K562 (cell line): ENCODE results near the gene EIF4E1B. TPM values are rescaled to one million over a fixed set of nuclear protein-coding genes. Genes with fewer than 3 reads are reported as not detected.
A peak's percentile ranks its signal among the peaks of the same experiment; 100 is the strongest.

Experiments
- ATF6 ChIP-seq: sonication (generic); formaldehyde crosslinking; IDR thresholded peaks from 2 replicates; pipeline ENCODE4 v1.4.0; 2020; ENCODE audit warnings: mild to moderate bottlenecking, missing genetic modification reagents
- CREB1 ChIP-seq, 2 experiments: sonication (generic) in 1 of 2; formaldehyde crosslinking in 1 of 2; IDR thresholded peaks; 2 replicates each; pipeline versions ENCODE4 v1.6.1 to v1.8.0; 2012 to 2022; ENCODE audit warnings: inconsistent platforms in 1 of 2, mild to moderate bottlenecking in 1 of 2, missing genetic modification reagents in 1 of 2, moderate library complexity in 1 of 2
- CXXC5 ChIP-seq: fragments of 250-450 bp; sonication (Bioruptor Pico); IDR thresholded peaks from 2 replicates; pipeline ENCODE4 v1.8.0; 2022; ENCODE audit warnings: inconsistent platforms, mild to moderate bottlenecking, moderate library complexity
- DNMT1 ChIP-seq: fragments of 450-650 bp; IDR thresholded peaks from 2 replicates; pipeline ENCODE4 v1.6.1; 2016; ENCODE audit warnings: antibody characterized with exemption, mild to moderate bottlenecking
- EGR1 ChIP-seq: fragments of 450-650 bp; conservative IDR thresholded peaks from 2 replicates; pipeline ENCODE4 v1.6.1; 2017; ENCODE audit warnings: mild to moderate bottlenecking
- KLF13 ChIP-seq: fragments of 450-650 bp; IDR thresholded peaks from 2 replicates; pipeline ENCODE4 v1.6.1; 2016; ENCODE audit warnings: missing genetic modification characterization, low read depth, mild to moderate bottlenecking, missing compliant biosample characterization, moderate library complexity, borderline replicate concordance
- MGA ChIP-seq: fragments of 450-650 bp; IDR thresholded peaks from 2 replicates; pipeline ENCODE4 v1.6.1; 2016; ENCODE audit warnings: mild to moderate bottlenecking, moderate library complexity
- ZNF511 ChIP-seq: sonication (generic); formaldehyde crosslinking; IDR thresholded peaks from 2 replicates; pipeline ENCODE4 v1.8.0; 2022; ENCODE audit warnings: mild to moderate bottlenecking, missing genetic modification reagents
- polyA plus RNA-seq, 8 experiments: library from polyadenylated mRNA; depleted of rRNA in 4 of 8; stranded (reverse) in 5 of 8; unstranded in 3 of 8; fragments of >200 nt; fragmentation: Nextera tagmentation in 2 of 8; fragmentation: Illumina TruSeq in 1 of 8; extraction: Ambion mirVana in 2 of 8; extraction: Trizol in 1 of 8; gene quantifications; 2 replicates each; pipeline versions ENCODE4 v1.2.1 to v1.2.3, GENCODE V29; 2011 to 2014; ENCODE audit warnings: inconsistent platforms in 1 of 8, missing spikeins in 1 of 8
- total RNA-seq, 7 experiments: library from RNA; depleted of rRNA in 6 of 7; stranded (reverse); fragments of >200 nt in 6 of 7; fragmentation: Illumina TruSeq in 2 of 7; extraction: Trizol in 2 of 7; gene quantifications; 2 replicates each; pipeline versions ENCODE4 v1.2.1 to v1.2.3, GENCODE V29; 2011 to 2021; ENCODE audit warnings: low replicate concordance in 1 of 7
- TF ChIP-seq, protein P1 (sequence below), 2 experiments: fragments of 450-650 bp in 1 of 2; sonication (generic) in 1 of 2; formaldehyde crosslinking in 1 of 2; IDR thresholded peaks in 1 of 2; conservative IDR thresholded peaks in 1 of 2; 2 replicates each; pipeline versions ENCODE4 v1.6.1 to v1.8.1; 2016 to 2023; ENCODE audit warnings: mild to moderate bottlenecking in 2 of 2, moderate library complexity in 2 of 2, inconsistent platforms in 1 of 2, missing genetic modification reagents in 1 of 2

EIF4E1B gene
- total and polyA plus RNA-seq, 9 of the 15 experiments (the other 6 are each of a cell fraction or from before 2014, with no cell fraction given), result not detected

GRCh38 chr5:176619203-176619568 lies 11.3 kb upstream of the EIF4E1B start (continued):
- TF ChIP-seq MGA (peak; percentile 54; the same call in 1 of the 2 replicates), KLF13 (tag) (no peak), EGR1 (peak; percentile 73), DNMT1 (no peak), CXXC5 (CRISPR knock-in tag) (peak; percentile 66), ZNF511 (CRISPR knock-in tag) (no peak), CREB1 (IDR thresholded peaks at IDR 0.05) (no peak), CREB1 (CRISPR knock-in tag; IDR thresholded peaks at IDR 0.05) (no peak), ATF6 (CRISPR knock-in tag) (no peak)
- TF ChIP-seq, protein P1, sequence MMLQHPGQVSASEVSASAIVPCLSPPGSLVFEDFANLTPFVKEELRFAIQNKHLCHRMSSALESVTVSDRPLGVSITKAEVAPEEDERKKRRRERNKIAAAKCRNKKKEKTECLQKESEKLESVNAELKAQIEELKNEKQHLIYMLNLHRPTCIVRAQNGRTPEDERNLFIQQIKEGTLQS (IDR thresholded peaks at IDR 0.05), result no peak
- TF ChIP-seq, protein P1 (CRISPR knock-in tag; conservative IDR thresholded peaks at IDR 0.05), result no peak
